Caco-2 (cell line): ENCODE measurements around the gene THOC6. TPM values are rescaled to one million over a fixed set of nuclear protein-coding genes. Genes with fewer than 3 reads are reported as not detected.
A peak's percentile ranks its signal among the peaks of the same experiment; 100 is the strongest.

ENCODE experiments used
- BruUV-seq: library from RNA; stranded (reverse); fragments of 400-500 nt; replicated peaks from 2 replicates; lab custom pipeline; 2021; lab: Mats Ljungman, UMichigan
- CTCF ChIA-PET: fragments of 300-600 bp; sonication (Branson Sonifier 250); formaldehyde crosslinking; loops from one replicate; lab custom pipeline; 2022; ENCODE audit warnings: antibody characterized with exemption; lab: Charles Lee
- POLR2A ChIA-PET: fragments of 300-600 bp; sonication (Branson Sonifier 250); formaldehyde crosslinking; loops from one replicate; lab custom pipeline; 2022; ENCODE audit warnings: antibody characterized with exemption; lab: Charles Lee
- DNase-seq, 2 experiments: peaks; one replicate each; pipeline versions ENCODE4 v3.0.0 to v3.0.0-alpha.2; 2020 to 2022
- H3K27me3 ChIP-seq: replicated peaks from 2 replicates; pipeline ENCODE4 v1.6.0; 2011; ENCODE audit warnings: low read length; ENCODE audit not compliant: control insufficient read depth, insufficient read depth
- H3K36me3 ChIP-seq: 2 replicates; pipeline ENCODE4 v1.5.1; 2011; ENCODE audit warnings: low read length; ENCODE audit not compliant: control insufficient read depth, insufficient read depth
- H3K4me1 ChIP-seq: fragments of 250-450 bp; sonication (Bioruptor Pico); 2 replicates; pipeline ENCODE4 v1.5.1; 2020; ENCODE audit warnings: mild to moderate bottlenecking
- H3K4me3 ChIP-seq: 2 replicates; pipeline ENCODE4 v1.5.1; 2011; ENCODE audit warnings: low read depth, mild to moderate bottlenecking, control low read depth, low read length
- H3K9me3 ChIP-seq: fragments of 250-450 bp; sonication (Bioruptor Pico); 2 replicates; pipeline ENCODE4 v1.5.1; 2020; ENCODE audit warnings: mild to moderate bottlenecking, moderate library complexity
- H3K27ac Mint-ChIP-seq: one replicate; pipeline ENCODE4 v1.8.0; 2022; ENCODE audit warnings: mixed read lengths; ENCODE audit not compliant: unreplicated experiment
- H3K27me3 Mint-ChIP-seq: one replicate; pipeline ENCODE4 v1.8.0; 2022; ENCODE audit warnings: mixed read lengths; ENCODE audit not compliant: insufficient read depth, unreplicated experiment
- H3K36me3 Mint-ChIP-seq: one replicate; pipeline ENCODE4 v1.8.0; 2022; ENCODE audit warnings: mild to moderate bottlenecking, mixed read lengths; ENCODE audit not compliant: insufficient read depth, unreplicated experiment
- H3K4me1 Mint-ChIP-seq: one replicate; pipeline ENCODE4 v1.8.0; 2022; ENCODE audit warnings: low read depth, mixed read lengths; ENCODE audit not compliant: unreplicated experiment
- H3K4me3 Mint-ChIP-seq: one replicate; pipeline ENCODE4 v1.8.0; 2022; ENCODE audit warnings: mild to moderate bottlenecking, moderate library complexity, mixed read lengths; ENCODE audit not compliant: unreplicated experiment
- H3K9me3 Mint-ChIP-seq: one replicate; pipeline ENCODE4 v1.8.0; 2022; ENCODE audit warnings: mixed read lengths; ENCODE audit not compliant: unreplicated experiment
- intact Hi-C: fragments of 100-400 bp; cut with micrococcal nuclease; formaldehyde crosslinking; loops from one replicate; pipeline ENCODE4 v1.10.0; 2022; ENCODE audit not compliant: unreplicated experiment
- total RNA-seq: library from RNA; stranded (reverse); gene quantifications from 2 replicates; pipeline ENCODE4 v1.2.3, GENCODE V29; 2022
- TF ChIP-seq, protein P1 (sequence below), 2 experiments: fragments of 200-600 bp in 1 of 2; IDR thresholded peaks; 1 replicate in 1 of 2; 2 replicates in 1 of 2; pipeline versions ENCODE4 v1.5.1 to v1.8.0; 2011 to 2022; ENCODE audit warnings: antibody characterized with exemption in 1 of 2, control low read depth in 1 of 2, inconsistent platforms in 1 of 2, low read depth in 1 of 2, low read length in 1 of 2, mild to moderate bottlenecking in 1 of 2, moderate library complexity in 1 of 2; ENCODE audit not compliant: insufficient read depth in 1 of 2, severe bottlenecking in 1 of 2, unreplicated experiment in 1 of 2

The THOC6 gene
- total RNA-seq, 1 experiment from 2014 or later: 48.0 TPM

GRCh38 chr16:3017794-3018506 lies 5.9 kb upstream of the THOC6 start, which contains the start of gene CLDN6:
Gene CLDN6 (minus strand): TSS chr16:3018183. CDS start chr16:3016021, 2,162 bp downstream.
- BruUV-seq: no TSS peak
- Histone ChIP-seq H3K9me3 (no peaks in the 10 kb centered on the region), H3K4me3 (no peak within 1 kb of the TSS), H3K36me3 (0 out of 2 replicates have a peak, but pooled peaks cover 2% of the 10 kb centered on the region), H3K27me3 (no peaks in the 10 kb centered on the region), H3K4me1 (peaks cover 42% of the 10 kb centered on the region)
- peak within 1 kb of the TSS; percentile 25 for H3K27ac Mint-ChIP-seq
- ChIA-PET POLR2A (interaction anchor here (3.5 kb wide), 1 partner anchor 8 kb away, joined by 34 read pairs; no protein-coding TSS in a partner anchor), CTCF (interaction anchor here (6.9 kb wide), 1 partner anchor 13 kb away, joined by 113 read pairs; no protein-coding TSS in a partner anchor)
- peaks cover 16% of the 10 kb centered on the region for H3K4me1 Mint-ChIP-seq
- intact Hi-C loops: no loop called here
- H3K36me3 Mint-ChIP-seq: peaks cover 32% of the 10 kb centered on the region
- TF ChIP-seq, protein P1, sequence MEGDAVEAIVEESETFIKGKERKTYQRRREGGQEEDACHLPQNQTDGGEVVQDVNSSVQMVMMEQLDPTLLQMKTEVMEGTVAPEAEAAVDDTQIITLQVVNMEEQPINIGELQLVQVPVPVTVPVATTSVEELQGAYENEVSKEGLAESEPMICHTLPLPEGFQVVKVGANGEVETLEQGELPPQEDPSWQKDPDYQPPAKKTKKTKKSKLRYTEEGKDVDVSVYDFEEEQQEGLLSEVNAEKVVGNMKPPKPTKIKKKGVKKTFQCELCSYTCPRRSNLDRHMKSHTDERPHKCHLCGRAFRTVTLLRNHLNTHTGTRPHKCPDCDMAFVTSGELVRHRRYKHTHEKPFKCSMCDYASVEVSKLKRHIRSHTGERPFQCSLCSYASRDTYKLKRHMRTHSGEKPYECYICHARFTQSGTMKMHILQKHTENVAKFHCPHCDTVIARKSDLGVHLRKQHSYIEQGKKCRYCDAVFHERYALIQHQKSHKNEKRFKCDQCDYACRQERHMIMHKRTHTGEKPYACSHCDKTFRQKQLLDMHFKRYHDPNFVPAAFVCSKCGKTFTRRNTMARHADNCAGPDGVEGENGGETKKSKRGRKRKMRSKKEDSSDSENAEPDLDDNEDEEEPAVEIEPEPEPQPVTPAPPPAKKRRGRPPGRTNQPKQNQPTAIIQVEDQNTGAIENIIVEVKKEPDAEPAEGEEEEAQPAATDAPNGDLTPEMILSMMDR (IDR thresholded peaks at IDR 0.05; ENCODE audit: insufficient read depth in 1 of 2, low read depth in 1 of 2, low read length in 1 of 2, severe bottlenecking in 1 of 2, unreplicated experiment in 1 of 2): no peak
- H3K9me3 Mint-ChIP-seq: no peaks in the 10 kb centered on the region
- peak within 1 kb of the TSS; percentile 56 for H3K4me3 Mint-ChIP-seq
- peak in 1 of 2 experiments; percentile 40 for DNase-seq
- no peaks in the 10 kb centered on the region for H3K27me3 Mint-ChIP-seq

GRCh38 chr16:3019594-3020246 lies 4.1 kb upstream of the THOC6 start:
- TF ChIP-seq, protein P1 (IDR thresholded peaks at IDR 0.05; ENCODE audit: insufficient read depth in 1 of 2, low read depth in 1 of 2, low read length in 1 of 2, severe bottlenecking in 1 of 2, unreplicated experiment in 1 of 2): no peak
- DNase-seq: no peak
- no peaks in the 10 kb centered on the region for H3K9me3 ChIP-seq
- POLR2A ChIA-PET: interaction anchor here (0.7 to 5.8 kb wide), 7 partner anchors 10 to 116 kb away, joined by 3 to 83 read pairs (median 4); partner anchors contain the start of gene ZNF213
- peak overlapping the region; percentile 72 for H3K4me3 Mint-ChIP-seq
- peak overlapping the region; percentile 89 for H3K27ac Mint-ChIP-seq
- no peaks in the 10 kb centered on the region for H3K27me3 Mint-ChIP-seq
- H3K9me3 Mint-ChIP-seq: no peaks in the 10 kb centered on the region
- peaks cover 43% of the 10 kb centered on the region for H3K4me1 ChIP-seq
- CTCF ChIA-PET: interaction anchor here (0.6 to 6.9 kb wide), 9 partner anchors 9 to 161 kb away, joined by 3 to 113 read pairs (median 7); no protein-coding TSS in a partner anchor
- H3K27me3 ChIP-seq: no peaks in the 10 kb centered on the region
- BruUV-seq: no TSS peak
- intact Hi-C loops: loop anchor here (1.0 kb wide), 1 partner anchor 9 kb away; no protein-coding TSS in a partner anchor
- 0 out of 2 replicates have a peak, but pooled peaks cover 2% of the 10 kb centered on the region for H3K36me3 ChIP-seq
- peaks cover 17% of the 10 kb centered on the region for H3K4me1 Mint-ChIP-seq
- peak overlapping the region; percentile 52 for H3K4me3 ChIP-seq
- H3K36me3 Mint-ChIP-seq: peaks cover 48% of the 10 kb centered on the region

GRCh38 chr16:3020247-3020603 lies 3.6 kb upstream of the THOC6 start, which contains the start of gene TNFRSF12A:
Gene TNFRSF12A (plus strand): TSS chr16:3020368. CDS start chr16:3020398, 30 bp downstream.
- H3K4me1 Mint-ChIP-seq: peaks cover 17% of the 10 kb centered on the region
- Histone ChIP-seq H3K27me3 (no peaks in the 10 kb centered on the region), H3K4me3 (peak within 1 kb of the TSS; percentile 52), H3K4me1 (peaks cover 43% of the 10 kb centered on the region), H3K36me3 (0 out of 2 replicates have a peak, but pooled peaks cover 2% of the 10 kb centered on the region), H3K9me3 (no peaks in the 10 kb centered on the region)
- DNase-seq: peak; percentile 79 to 83
- POLR2A ChIA-PET: interaction anchor here (0.6 to 5.8 kb wide), 8 partner anchors 10 to 115 kb away, joined by 3 to 83 read pairs (median 5); partner anchors contain the start of gene ZNF213
- peak within 1 kb of the TSS; percentile 72 for H3K4me3 Mint-ChIP-seq
- no peaks in the 10 kb centered on the region for H3K9me3 Mint-ChIP-seq
- CTCF ChIA-PET: interaction anchor here (0.5 to 6.9 kb wide), 11 partner anchors 8 to 161 kb away, joined by 3 to 113 read pairs (median 4); partner anchors contain the start of gene BICDL2
- H3K36me3 Mint-ChIP-seq: peaks cover 53% of the 10 kb centered on the region
- intact Hi-C loops: loop anchor here (1.0 kb wide), 1 partner anchor 10 kb away; no protein-coding TSS in a partner anchor
- no TSS peak for BruUV-seq
- TF ChIP-seq, protein P1 (IDR thresholded peaks at IDR 0.05; ENCODE audit: insufficient read depth in 1 of 2, low read depth in 1 of 2, low read length in 1 of 2, severe bottlenecking in 1 of 2, unreplicated experiment in 1 of 2): no peak
- no peaks in the 10 kb centered on the region for H3K27me3 Mint-ChIP-seq
- peak within 1 kb of the TSS; percentile 89 for H3K27ac Mint-ChIP-seq
